Stimulated activated CD4-positive, alpha-beta T cell treated with anti-CD3 and anti-CD28 coated beads, Interleukin-2, amount 100 ng/mL, for 4 hours (primary cell): Measurements from ENCODE around the gene ACOT4.
"Not testable (repeated sequence)": the region's sequence is repeated elsewhere in the genome, so short reads cannot be mapped to it uniquely, and the experiment has no call there.

Experiments
- DNase-seq: peaks from one replicate; pipeline ENCODE4 v3.0.0-alpha.2; 2020; ENCODE audit warnings: low read depth

ACOT4 gene

DNA sequence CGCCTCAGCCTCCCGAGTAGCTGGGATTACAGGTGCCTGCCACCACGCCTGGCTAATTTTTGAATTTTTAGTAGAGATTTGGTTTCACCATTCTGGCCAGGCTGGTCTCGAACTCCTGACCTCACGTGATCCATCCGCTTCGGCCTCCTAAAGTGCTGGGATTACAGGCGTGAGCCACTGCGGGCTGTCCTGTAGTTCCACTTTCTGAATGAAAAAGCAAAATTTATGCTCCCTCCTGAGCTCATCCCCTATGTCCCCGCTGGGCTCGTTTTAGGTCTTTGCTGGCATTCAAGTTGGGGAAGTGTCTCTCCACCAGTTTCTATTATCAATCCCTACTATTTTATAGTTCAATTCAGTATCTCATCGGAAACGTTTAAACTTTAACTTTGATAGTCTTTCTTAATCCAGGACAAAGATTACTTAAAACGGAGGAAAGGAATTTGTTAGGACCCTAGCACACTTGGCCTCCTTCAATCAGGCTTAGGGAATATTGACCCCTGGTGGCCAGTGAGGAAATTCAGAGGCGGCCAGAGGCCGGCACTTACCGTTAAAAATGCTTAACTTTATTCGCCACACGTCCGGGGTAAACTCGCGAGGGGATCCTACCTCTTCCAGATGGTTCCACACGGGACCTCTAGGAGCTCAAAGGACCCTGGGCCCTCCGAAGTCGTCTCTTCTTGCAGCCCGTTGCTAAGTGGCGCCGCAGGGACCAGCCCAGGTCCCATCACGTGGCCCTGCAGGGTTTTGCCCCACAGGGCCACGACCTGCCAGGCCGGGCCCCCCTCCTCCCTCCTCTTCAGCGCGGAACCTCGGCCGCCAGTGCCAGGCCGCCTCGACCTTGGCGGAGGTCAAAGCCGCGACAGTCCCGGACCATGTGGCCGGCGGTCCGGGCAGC, 41.7 kb downstream of the ACOT4 start:
- DNase-seq = peak; percentile 45

DNA sequence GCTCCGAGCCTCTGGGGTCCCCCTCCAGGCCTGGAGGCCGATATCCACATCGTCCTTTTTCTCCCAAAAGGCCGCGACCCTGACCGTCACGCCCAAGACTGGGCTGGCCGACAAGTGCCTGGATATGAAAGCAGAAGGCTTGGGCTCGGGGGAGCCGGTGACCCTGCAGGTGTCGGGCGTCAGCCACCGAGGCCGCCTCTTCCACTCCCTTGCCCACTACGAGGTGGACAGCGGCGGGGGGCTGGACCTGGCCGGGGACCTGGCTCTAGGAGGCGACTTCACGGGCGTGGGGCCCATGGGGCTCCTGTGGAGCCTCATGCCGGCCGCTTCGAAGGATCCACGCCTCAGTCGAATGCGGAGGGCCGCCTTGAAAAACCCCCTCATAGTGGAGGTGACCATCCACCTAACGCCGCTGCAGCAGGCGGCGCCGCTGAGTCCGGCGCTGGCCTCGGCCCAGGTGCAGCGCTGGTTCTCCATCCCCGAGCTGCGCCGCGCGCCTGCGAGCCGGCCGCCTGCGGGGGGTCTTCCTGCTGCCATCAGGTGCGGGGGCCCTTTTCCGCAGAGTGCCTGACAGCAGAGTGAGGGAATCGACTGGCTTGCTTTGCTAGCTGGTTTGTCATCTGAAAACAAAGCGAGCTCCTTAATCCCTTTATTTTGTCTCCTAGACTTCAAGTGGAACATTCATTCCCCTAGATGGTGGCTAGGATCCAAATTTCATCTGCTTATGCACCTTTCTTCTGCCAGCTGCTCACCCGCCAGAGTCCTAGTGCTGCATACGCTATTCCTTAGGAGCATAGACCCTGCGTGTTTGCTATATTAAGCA, 42.5 kb downstream of the ACOT4 start:
- DNase-seq = no peak

DNA sequence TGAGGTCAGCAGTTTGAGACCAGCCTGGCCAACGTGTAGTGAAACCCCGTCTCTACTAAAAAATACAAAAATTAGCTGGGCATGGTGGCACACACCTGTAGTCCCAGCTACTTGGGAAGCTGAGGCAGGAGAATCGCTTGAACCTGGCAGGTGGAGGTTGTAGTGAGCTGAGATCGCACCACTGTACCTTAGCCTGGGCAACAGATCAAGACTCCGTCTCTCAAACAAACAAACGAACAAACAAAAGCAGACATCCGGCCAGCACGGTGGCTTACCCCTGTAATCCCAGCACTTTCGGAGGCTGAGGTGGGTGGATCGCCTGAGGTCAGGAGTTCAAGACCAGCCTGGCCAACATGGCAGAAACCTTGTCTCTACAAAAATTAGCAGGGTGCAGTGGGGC, 44.7 kb downstream of the ACOT4 start:
- not testable (repeated sequence) for DNase-seq

DNA sequence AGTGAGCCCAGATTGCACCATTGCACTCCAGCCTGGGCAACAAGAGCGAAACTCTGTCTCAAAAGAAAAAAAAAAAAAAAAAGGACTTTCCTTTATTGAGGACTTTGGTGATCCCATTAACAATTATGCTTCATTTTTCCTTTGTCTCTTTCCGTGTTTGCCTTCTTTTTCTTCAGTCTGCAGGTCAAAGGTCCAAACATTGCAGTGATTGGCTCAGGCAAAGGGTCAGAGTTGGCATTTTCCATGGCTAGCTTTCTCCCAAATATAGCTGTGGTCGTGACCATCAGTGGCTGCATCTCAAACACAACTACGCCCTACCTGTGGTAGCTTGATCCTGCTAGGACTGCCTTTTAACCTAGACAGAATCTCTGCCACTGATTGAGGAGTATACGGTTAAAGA, 46.2 kb downstream of the ACOT4 start:
- no peak for DNase-seq

DNA sequence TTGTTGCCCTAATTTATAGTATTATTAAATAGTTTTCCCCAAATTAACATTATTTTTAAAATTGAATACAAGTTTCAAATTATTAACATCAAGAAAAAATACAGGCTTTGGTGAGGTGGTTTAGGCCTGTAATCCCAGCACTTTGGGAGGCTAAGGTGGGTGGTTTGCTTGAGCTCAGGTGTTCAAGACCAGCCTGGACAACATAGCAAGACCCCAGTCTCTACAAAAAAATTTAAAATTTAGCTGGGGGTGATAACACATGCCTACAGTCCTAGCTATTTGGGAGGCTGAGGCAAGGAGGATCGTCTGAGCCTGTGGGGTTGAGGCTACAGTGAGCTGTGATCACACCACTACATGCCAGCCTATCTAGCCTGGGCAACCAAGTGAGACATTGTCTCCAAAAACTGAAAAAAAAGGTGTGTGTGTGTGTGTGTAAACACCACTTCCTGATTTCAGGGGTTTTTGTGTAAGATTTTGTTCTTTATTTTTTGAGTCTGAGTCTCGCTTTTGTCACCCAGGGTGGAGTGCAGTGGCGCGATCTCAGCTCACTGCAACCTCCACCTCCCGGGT, 49.2 kb downstream of the ACOT4 start:
- no peak for DNase-seq

DNA sequence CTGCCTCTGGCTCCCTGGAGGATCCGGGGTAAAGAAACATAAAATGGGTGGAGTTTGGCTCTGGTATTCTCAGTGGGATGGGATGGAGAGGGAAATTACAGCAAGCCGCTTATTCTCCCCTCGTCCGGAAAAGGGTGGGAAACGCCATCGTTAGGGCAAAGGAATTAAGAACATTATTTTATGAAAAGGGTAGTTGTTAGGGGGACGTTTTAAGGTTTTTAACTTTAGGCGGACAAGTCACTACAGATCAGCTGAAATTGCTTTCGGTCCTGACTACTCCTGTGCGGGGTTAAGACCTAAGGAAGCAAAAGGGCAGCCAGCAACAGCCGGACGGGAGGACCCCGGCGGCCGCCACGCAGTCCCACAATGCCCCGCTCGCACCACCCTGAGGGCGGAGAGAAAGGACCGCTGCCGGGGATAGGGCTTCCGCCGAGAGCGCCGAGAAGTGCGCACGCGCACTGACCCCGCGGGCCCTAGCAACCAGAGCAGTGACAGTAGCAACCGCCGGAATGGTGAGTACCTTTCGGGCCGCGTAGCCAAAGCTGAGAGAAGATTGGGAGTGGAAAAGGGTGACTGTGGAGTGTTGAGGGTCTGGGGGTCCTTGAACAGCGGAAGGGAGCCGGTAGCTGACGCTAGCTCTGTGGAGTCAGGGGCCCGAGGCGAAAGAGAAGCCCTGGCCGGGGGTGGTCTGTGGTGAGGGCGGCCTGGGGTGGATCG, 53.0 kb downstream of the ACOT4 start, which contains the start of gene DNAL1:
TSS of gene DNAL1 (plus strand) at position 456 of the 717 bp plus-strand sequence. CDS start at position 510, 54 bp downstream.
- DNase-seq = peak; percentile 83

DNA sequence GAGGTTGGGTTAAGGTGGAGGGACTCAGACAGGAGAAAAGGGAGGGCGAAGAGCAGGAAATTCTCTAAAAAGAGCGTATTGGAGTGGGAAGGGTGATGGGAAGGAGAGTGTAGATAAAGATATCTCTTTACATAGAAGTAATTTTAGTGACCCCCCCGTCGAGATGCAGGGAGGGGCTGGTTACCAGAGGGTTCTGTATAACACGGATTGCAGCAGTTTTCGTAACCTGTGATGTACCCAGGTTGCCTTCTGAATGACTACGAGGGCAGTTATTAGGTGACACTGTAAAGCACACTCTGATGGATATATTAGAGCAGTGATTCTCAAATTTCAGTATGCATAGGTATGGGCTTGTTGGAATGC, 53.6 kb downstream of the ACOT4 start:
- DNase-seq = no peak
